ENCODE data around the gene CRYBB1.

DNA sequence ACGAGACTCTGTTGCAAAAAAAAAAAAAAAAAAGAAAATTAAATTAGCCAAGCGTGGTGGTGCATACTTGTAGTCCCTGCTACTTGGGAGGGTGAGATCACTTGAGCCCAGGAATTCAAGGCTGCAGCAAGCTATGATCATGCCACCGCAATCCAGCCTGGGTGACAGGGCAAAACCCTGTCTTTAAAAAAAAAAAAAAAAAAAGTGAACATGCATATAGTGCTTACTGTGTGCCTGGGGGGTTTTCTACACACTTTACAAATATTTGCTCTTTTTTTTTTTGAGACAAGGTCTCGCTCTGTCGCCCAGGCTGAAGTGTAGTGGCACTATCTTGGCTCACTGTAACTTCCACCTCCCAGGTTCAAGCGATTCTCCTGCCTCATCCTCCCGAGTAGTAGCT is 40.7 kb downstream of the CRYBB1 start:
- TF ChIP-seq TAF1 (IDR thresholded peaks at IDR 0.05; ENCODE audit: borderline replicate concordance, insufficient read depth, low read length), result no peak
- TF ChIP-seq POLR2AphosphoS5 (IDR thresholded peaks at IDR 0.05; ENCODE audit: low read depth, low read length), result no peak
- no peak for TF ChIP-seq SIN3A (IDR thresholded peaks at IDR 0.05; ENCODE audit: borderline replicate concordance, insufficient read depth, low read length)

Data from PFSK-1 (cell line).